Fibroblast of the aortic adventitia (primary cell): ENCODE data around the gene ITGA2B. TPM values are rescaled to one million over a fixed set of nuclear protein-coding genes. Genes with fewer than 3 reads are reported as not detected.
"Not testable (repeated sequence)": the region's sequence is repeated elsewhere in the genome, so short reads cannot be mapped to it uniquely, and the experiment has no call there.

ENCODE experiments used
- DNase-seq: peaks from one replicate; pipeline ENCODE4 v3.0.0-alpha.2; 2010; ENCODE audit warnings: low read depth
- H3K4me3 ChIP-seq: 2 replicates; pipeline ENCODE4 v1.5.1; 2011; ENCODE audit warnings: low read depth, mild to moderate bottlenecking, control low read depth, low read length, moderate library complexity
- CTCF ChIP-seq: IDR thresholded peaks from 2 replicates; pipeline ENCODE4 v1.5.1; 2011; ENCODE audit warnings: mild to moderate bottlenecking, low read length, control low read depth, inconsistent platforms; ENCODE audit not compliant: insufficient read depth
- total RNA-seq: library from RNA; depleted of rRNA; stranded (reverse); fragments of >200 nt; gene quantifications from 2 replicates; pipeline ENCODE4 v1.2.3, GENCODE V29; 2012; ENCODE audit warnings: low replicate concordance

ITGA2B gene
- total RNA-seq, 1 donor = 0.36 TPM

GRCh38 chr17:44344939-44345453 lies 44.5 kb downstream of the ITGA2B start, which contains the start of gene GRN:
GRN (plus strand) TSS chr17:44345302; CDS start chr17:44349165, 3,863 bp downstream.
- no peak for TF ChIP-seq CTCF
- DNase-seq = peak; percentile 100
- H3K4me3 ChIP-seq = peak within 1 kb of the TSS; percentile 98

- H3K4me3 ChIP-seq = no peak overlapping the region
- DNase-seq = no peak
- no peak for TF ChIP-seq CTCF
Observed at GRCh38 chr17:44343510-44344209, 45.8 kb downstream of the ITGA2B start.

DNA sequence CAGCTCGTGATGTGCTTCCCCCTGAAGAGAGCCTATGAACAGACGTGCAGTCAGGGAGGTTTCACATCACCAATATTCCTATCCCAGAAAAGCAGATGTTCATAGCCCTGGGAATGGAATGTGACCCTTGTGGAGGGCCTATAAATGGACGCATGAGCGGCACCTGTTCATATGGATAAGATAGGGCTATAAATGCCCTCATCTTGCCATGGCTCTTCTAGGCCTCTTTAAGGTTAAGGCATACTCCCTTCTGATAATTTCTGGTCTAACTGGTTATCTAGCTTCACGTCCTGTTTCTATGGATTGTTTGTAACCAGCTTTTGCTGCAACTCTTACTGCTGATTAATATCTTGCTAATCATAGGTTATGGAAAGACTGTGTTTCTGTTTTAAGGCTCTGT lies 48.9 kb downstream of the ITGA2B start:
- H3K4me3 ChIP-seq, DNase-seq: not testable (repeated sequence)

- peak; percentile 31 for DNase-seq
Observed at GRCh38 chr17:44338702-44339101, 50.7 kb downstream of the ITGA2B start.

DNA sequence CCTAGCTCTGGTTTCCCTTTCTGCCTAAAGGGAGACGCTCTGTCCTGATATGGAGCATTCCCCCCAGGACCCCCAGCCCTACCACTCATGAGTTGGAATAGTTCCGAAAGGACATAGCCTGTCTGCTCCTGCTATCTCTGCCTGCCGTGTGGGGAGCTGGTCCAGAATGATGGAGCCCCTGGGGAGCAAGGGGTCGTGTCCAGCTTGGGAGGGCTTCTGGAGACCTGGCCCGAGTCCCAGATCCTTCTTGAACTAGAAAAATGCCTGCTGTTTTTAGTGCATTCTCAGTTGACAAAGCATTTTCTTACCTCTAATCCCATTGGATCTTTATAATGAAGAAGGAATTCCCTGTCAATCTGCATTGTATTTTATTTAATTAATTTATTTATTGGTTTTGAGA lies 53.5 kb downstream of the ITGA2B start:
- H3K4me3 ChIP-seq = no peak overlapping the region
- no peak for DNase-seq
- no peak for TF ChIP-seq CTCF

More at GRCh38 chr17:44338702-44339101, 50.7 kb downstream of the ITGA2B start:
- no peak overlapping the region for H3K4me3 ChIP-seq
- TF ChIP-seq CTCF = no peak

DNA sequence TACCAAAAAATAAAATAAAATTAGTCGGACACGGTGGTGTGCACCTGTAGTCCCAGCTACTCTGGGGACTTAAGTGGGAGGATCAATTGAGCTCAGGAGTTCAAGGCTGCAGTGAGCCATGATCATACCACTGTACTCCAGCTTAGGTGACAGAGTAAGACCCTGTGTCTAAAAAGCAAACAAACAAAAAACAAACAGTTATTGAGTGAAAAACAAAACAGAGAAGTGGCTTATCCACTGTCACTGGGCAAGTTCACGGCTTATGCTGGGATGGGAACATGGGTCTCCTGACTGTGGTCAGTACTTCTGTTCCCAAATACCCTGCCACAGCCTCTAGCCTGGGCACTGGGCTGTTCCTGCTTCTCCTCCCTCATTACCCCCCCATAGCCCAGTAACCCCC lies 53.9 kb downstream of the ITGA2B start:
- no peak for TF ChIP-seq CTCF
- no peak overlapping the region for H3K4me3 ChIP-seq
- DNase-seq = no peak

GRCh38 chr17:44334727-44335126 lies 54.7 kb downstream of the ITGA2B start:
- TF ChIP-seq CTCF = no peak
- H3K4me3 ChIP-seq = no peak overlapping the region
- no peak for DNase-seq
